Measurements from ENCODE around the gene CHD6.

Gene CHD6

GRCh38 chr20:41394081-41394480, 224.1 kb downstream of the CHD6 start:
- no peak for DNase-seq (ENCODE audit: low spot score)

- DNase-seq (ENCODE audit: low spot score), result no peak
Observed at GRCh38 chr20:41393705-41394066, 224.5 kb downstream of the CHD6 start.

- no peak for DNase-seq (ENCODE audit: low spot score)
Observed at GRCh38 chr20:41392871-41393704, 225.1 kb downstream of the CHD6 start.

- DNase-seq (ENCODE audit: low spot score), result no peak
Observed at GRCh38 chr20:41392295-41392694, 225.9 kb downstream of the CHD6 start.

GRCh38 chr20:41391587-41392001, 226.6 kb downstream of the CHD6 start:
- no peak for DNase-seq (ENCODE audit: low spot score)

- DNase-seq (ENCODE audit: low spot score), result no peak
Observed at GRCh38 chr20:41390889-41391288, 227.3 kb downstream of the CHD6 start.

- DNase-seq (ENCODE audit: low spot score), result no peak
Observed at GRCh38 chr20:41387444-41387851, 230.7 kb downstream of the CHD6 start.

- DNase-seq (ENCODE audit: low spot score), result peak; percentile 79
Observed at GRCh38 chr20:41386502-41387427, 231.4 kb downstream of the CHD6 start.

GRCh38 chr20:41382791-41383305, 235.3 kb downstream of the CHD6 start:
- no peak for DNase-seq (ENCODE audit: low spot score)

GRCh38 chr20:41380551-41381193, 237.5 kb downstream of the CHD6 start:
- no peak for DNase-seq (ENCODE audit: low spot score)

- no peak for DNase-seq (ENCODE audit: low spot score)
Observed at GRCh38 chr20:41379551-41379950, 238.6 kb downstream of the CHD6 start.

- DNase-seq (ENCODE audit: low spot score), result no peak
Observed at GRCh38 chr20:41377275-41377674, 240.9 kb downstream of the CHD6 start.

GRCh38 chr20:41376349-41376748, 241.8 kb downstream of the CHD6 start:
- no peak for DNase-seq (ENCODE audit: low spot score)

GRCh38 chr20:41375846-41376245, 242.3 kb downstream of the CHD6 start:
- DNase-seq (ENCODE audit: low spot score), result no peak

- DNase-seq (ENCODE audit: low spot score), result no peak
Observed at GRCh38 chr20:41373931-41374920, 244.0 kb downstream of the CHD6 start.

GRCh38 chr20:41373251-41373783, 244.9 kb downstream of the CHD6 start:
- DNase-seq (ENCODE audit: low spot score), result no peak

GRCh38 chr20:41371371-41371770, 246.8 kb downstream of the CHD6 start:
- DNase-seq (ENCODE audit: low spot score), result no peak

GRCh38 chr20:41370176-41370575, 248.0 kb downstream of the CHD6 start:
- no peak for DNase-seq (ENCODE audit: low spot score)

- DNase-seq (ENCODE audit: low spot score), result no peak
Observed at GRCh38 chr20:41369673-41370072, 248.5 kb downstream of the CHD6 start.

- DNase-seq (ENCODE audit: low spot score), result no peak
Observed at GRCh38 chr20:41367956-41368355, 250.2 kb downstream of the CHD6 start.

- DNase-seq (ENCODE audit: low spot score), result no peak
Observed at GRCh38 chr20:41367393-41367695, 250.8 kb downstream of the CHD6 start.
